ENCODE results near the gene SCCPDH.
"Not testable (repeated sequence)": the region's sequence is repeated elsewhere in the genome, so short reads cannot be mapped to it uniquely, and the experiment has no call there.

GRCh38 chr1:246729040-246729439 is 4.8 kb downstream of the SCCPDH start:
- not testable (repeated sequence) for TF ChIP-seq POLR2A (IDR thresholded peaks at IDR 0.05; ENCODE audit: low read length); HOXB5 (CRISPR knock-in tag; IDR thresholded peaks at IDR 0.05); JUN (IDR thresholded peaks at IDR 0.05); HMGXB4 (CRISPR knock-in tag; IDR thresholded peaks at IDR 0.05; ENCODE audit: borderline replicate concordance)

All from A549 (cell line).